Nephron progenitor cell (in vitro differentiated cells): ENCODE results near the gene GCNT2.
A peak's percentile ranks its signal among the peaks of the same experiment; 100 is the strongest.
"Not testable (repeated sequence)": the region's sequence is repeated elsewhere in the genome, so short reads cannot be mapped to it uniquely, and the experiment has no call there.

Experiments
- DNase-seq: peaks from one replicate; pipeline ENCODE4 v3.0.0; 2021
- H3K27ac Mint-ChIP-seq: 2 replicates; pipeline ENCODE4 v1.8.0; 2021; ENCODE audit warnings: mild to moderate bottlenecking, moderate library complexity, mixed read lengths
- H3K27me3 Mint-ChIP-seq: 2 replicates; pipeline ENCODE4 v1.8.0; 2021; ENCODE audit warnings: mild to moderate bottlenecking, low read depth, mixed read lengths; ENCODE audit not compliant: poor library complexity
- H3K36me3 Mint-ChIP-seq: 2 replicates; pipeline ENCODE4 v1.8.0; 2021; ENCODE audit warnings: low read depth, mixed read lengths
- H3K4me1 Mint-ChIP-seq: 2 replicates; pipeline ENCODE4 v1.8.0; 2021; ENCODE audit warnings: mixed read lengths
- H3K4me3 Mint-ChIP-seq: 2 replicates; pipeline ENCODE4 v1.8.0; 2021; ENCODE audit warnings: mild to moderate bottlenecking, moderate library complexity, mixed read lengths
- H3K9me3 Mint-ChIP-seq: 2 replicates; pipeline ENCODE4 v1.8.0; 2021; ENCODE audit warnings: mild to moderate bottlenecking, moderate library complexity, mixed read lengths
- TF ChIP-seq, protein P1 (sequence below): fragments of 200-600 bp; sonication (generic); IDR thresholded peaks from 2 replicates; pipeline ENCODE4 v1.5.0; 2021; ENCODE audit warnings: antibody characterized with exemption

The GCNT2 gene

DNA sequence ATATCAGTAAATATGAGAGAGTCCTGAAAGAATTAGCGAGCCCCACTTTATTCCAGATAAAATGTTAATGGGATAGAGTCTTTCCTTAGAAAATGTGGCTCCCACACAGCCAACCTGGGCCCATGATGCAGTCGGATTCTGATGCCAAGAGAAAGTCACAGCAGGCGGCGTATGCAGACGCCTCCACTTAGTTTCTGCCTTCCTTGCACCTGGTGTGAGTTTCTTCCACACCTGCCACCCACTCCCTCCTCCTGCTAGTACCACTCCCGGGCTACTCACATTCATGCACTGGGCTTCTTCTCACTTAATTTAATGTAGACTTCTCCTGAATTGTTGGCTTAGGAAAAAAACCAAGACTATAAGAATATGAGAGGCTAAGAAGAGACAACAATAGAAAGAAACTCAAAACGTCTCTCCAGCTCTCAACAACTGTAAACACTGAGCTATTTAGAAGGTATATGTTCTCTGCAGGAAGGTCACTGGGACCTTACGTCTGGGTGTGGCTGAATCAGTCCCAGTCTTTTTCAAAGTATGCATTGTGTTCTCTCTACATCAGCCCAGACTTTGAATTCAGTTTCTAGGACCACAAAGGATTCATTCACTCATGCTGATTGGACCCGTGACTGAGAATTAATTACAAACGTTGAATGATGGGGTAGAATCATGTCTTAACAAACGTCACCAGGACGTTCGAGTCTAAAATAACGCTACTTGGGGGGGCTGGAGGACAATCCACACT, 70.4 kb downstream of the GCNT2 start:
- Mint-ChIP-seq H3K4me3 (no peak overlapping the region), H3K27ac (peak overlapping the region; percentile 20), H3K4me1 (peaks cover 4% of the 10 kb centered on the region), H3K36me3 (peaks cover 11% of the 10 kb centered on the region), H3K9me3 (no peaks in the 10 kb centered on the region), H3K27me3 (peaks cover 4% of the 10 kb centered on the region)
- no peak for DNase-seq
- TF ChIP-seq, protein P1, sequence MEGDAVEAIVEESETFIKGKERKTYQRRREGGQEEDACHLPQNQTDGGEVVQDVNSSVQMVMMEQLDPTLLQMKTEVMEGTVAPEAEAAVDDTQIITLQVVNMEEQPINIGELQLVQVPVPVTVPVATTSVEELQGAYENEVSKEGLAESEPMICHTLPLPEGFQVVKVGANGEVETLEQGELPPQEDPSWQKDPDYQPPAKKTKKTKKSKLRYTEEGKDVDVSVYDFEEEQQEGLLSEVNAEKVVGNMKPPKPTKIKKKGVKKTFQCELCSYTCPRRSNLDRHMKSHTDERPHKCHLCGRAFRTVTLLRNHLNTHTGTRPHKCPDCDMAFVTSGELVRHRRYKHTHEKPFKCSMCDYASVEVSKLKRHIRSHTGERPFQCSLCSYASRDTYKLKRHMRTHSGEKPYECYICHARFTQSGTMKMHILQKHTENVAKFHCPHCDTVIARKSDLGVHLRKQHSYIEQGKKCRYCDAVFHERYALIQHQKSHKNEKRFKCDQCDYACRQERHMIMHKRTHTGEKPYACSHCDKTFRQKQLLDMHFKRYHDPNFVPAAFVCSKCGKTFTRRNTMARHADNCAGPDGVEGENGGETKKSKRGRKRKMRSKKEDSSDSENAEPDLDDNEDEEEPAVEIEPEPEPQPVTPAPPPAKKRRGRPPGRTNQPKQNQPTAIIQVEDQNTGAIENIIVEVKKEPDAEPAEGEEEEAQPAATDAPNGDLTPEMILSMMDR, result no peak

DNA sequence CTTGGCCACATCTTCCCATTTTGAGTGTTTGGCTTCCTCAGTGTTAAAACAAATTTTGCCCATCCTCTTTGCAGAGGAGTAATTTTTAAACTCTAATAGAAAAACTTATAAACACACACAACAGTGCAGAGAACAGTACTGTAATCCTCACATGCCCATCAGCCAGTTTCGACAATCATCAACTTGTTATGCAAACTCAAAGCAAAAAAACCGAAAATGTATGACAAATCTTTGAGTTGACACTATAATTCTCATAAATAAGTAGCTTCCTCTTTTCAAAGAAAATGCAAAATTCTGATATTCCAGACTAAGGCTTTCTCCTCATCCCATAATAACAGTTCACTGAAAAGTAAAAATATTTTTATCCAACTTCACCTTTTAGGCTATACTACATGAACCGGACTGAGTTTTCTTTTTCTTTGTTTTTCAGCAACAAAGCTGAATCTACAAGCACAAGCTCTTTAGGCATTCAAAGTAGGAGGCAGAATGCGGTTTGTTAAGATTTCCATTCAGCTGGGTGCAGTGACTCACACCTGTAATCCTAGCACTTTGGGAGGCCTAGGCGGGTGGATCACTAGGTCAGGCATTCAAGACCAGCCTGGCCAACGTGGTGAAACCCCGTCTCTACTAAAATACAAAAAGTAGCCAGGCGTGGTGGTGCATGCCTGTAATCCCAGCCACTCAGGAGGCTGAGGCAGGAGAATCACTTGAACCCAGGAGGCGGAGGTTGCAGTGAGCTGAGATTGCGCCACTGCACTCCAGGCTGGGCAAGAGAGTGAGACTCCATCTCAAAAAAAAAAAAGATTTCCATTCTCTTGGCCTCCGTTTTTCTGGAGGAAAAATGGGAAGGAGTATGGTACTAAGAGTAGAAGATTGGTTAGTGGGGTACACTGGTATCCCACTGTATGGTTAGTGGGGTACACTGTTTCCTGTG, 74.8 kb downstream of the GCNT2 start:
- Mint-ChIP-seq H3K27ac (no peak overlapping the region), H3K9me3 (no peaks in the 10 kb centered on the region), H3K4me3 (no peak overlapping the region), H3K27me3 (peaks cover 3% of the 10 kb centered on the region), H3K4me1 (peaks cover 6% of the 10 kb centered on the region), H3K36me3 (peaks cover 8% of the 10 kb centered on the region)
- TF ChIP-seq, protein P1, result no peak
- no peak for DNase-seq

GRCh38 chr6:10597499-10598001, 76.4 kb downstream of the GCNT2 start:
- TF ChIP-seq, protein P1, result no peak
- Mint-ChIP-seq H3K27me3 (peaks cover 3% of the 10 kb centered on the region), H3K9me3 (no peaks in the 10 kb centered on the region), H3K27ac (no peak overlapping the region), H3K4me1 (peaks cover 12% of the 10 kb centered on the region), H3K36me3 (no peaks in the 10 kb centered on the region), H3K4me3 (no peak overlapping the region)
- no peak for DNase-seq

- Mint-ChIP-seq H3K4me3 (no peak overlapping the region), H3K4me1 (peaks cover 20% of the 10 kb centered on the region), H3K27me3 (peaks cover 3% of the 10 kb centered on the region), H3K27ac (peak overlapping the region; percentile 24), H3K36me3 (peaks cover 5% of the 10 kb centered on the region), H3K9me3 (no peaks in the 10 kb centered on the region)
- TF ChIP-seq, protein P1, result no peak
- no peak for DNase-seq
Observed at GRCh38 chr6:10598084-10598960, 77.2 kb downstream of the GCNT2 start.

DNA sequence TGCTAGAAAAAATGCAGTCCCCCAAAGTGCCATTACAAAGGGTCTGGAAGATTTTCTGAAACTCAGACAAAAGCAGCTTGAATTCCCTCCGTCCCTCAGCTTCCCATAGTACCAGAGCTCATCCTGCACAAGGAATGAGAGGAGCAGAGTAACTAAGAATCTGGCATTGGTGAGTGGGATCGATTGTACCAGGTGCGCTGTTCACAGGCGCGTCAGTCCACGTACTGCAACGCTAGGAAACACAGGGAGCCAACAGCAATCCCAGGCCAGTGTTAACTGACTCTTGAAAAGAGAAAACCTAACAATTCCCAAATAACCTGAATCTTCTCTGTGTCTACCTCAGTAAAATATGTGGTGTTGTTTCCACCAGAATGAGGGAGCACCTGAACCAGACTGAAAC, 77.9 kb downstream of the GCNT2 start:
- TF ChIP-seq, protein P1, result no peak
- no peak for DNase-seq
- peaks cover 5% of the 10 kb centered on the region for H3K36me3 Mint-ChIP-seq
- H3K4me3 Mint-ChIP-seq, result no peak overlapping the region
- H3K4me1 Mint-ChIP-seq, result peaks cover 20% of the 10 kb centered on the region
- H3K27ac Mint-ChIP-seq, result no peak overlapping the region
- peaks cover 3% of the 10 kb centered on the region for H3K27me3 Mint-ChIP-seq
- H3K9me3 Mint-ChIP-seq, result no peaks in the 10 kb centered on the region

GRCh38 chr6:10600681-10601080, 79.5 kb downstream of the GCNT2 start:
- not testable (repeated sequence) for H3K36me3 Mint-ChIP-seq, DNase-seq, H3K27me3 Mint-ChIP-seq, H3K27ac Mint-ChIP-seq, H3K9me3 Mint-ChIP-seq, H3K4me3 Mint-ChIP-seq
- H3K4me1 Mint-ChIP-seq, result peaks cover 20% of the 10 kb centered on the region
